Smooth muscle cell (in vitro differentiated cells): Measurements from ENCODE around the gene LRRC8D. TPM values are rescaled to one million over a fixed set of nuclear protein-coding genes. Genes with fewer than 3 reads are reported as not detected.

Experiments
- DNase-seq: peaks from one replicate; lab custom pipeline; 2025; ENCODE audit not compliant: unreplicated experiment; lab: John Stamatoyannopoulos, UW
- H2AFZ ChIP-seq: fragments of 200-600 bp; sonication (generic); 2 replicates; pipeline ENCODE4 v1.6.0; 2016; ENCODE audit warnings: antibody characterized with exemption, low read depth, mild to moderate bottlenecking
- H3F3A ChIP-seq: fragments of 200-600 bp; sonication (generic); 2 replicates; pipeline ENCODE4 v1.6.0; 2017; ENCODE audit warnings: antibody characterized with exemption, low read depth
- H3K27ac ChIP-seq: fragments of 200-600 bp; sonication (generic); 2 replicates; pipeline ENCODE4 v1.5.1; 2016; ENCODE audit warnings: low read depth, mild to moderate bottlenecking
- H3K27me3 ChIP-seq: fragments of 200-600 bp; sonication (generic); 2 replicates; pipeline ENCODE4 v1.6.1; 2016; ENCODE audit warnings: low read depth, mild to moderate bottlenecking
- H3K36me3 ChIP-seq: fragments of 200-600 bp; sonication (generic); 2 replicates; pipeline ENCODE4 v1.5.1; 2016; ENCODE audit warnings: low read depth
- H3K4me1 ChIP-seq: fragments of 200-600 bp; sonication (generic); 2 replicates; pipeline ENCODE4 v1.5.1; 2016; ENCODE audit warnings: low read depth
- H3K4me2 ChIP-seq: fragments of 200-600 bp; sonication (generic); 2 replicates; pipeline ENCODE4 v1.6.0; 2016; ENCODE audit warnings: mild to moderate bottlenecking
- H3K4me3 ChIP-seq: fragments of 200-600 bp; sonication (generic); 2 replicates; pipeline ENCODE4 v1.5.1; 2016; ENCODE audit warnings: mild to moderate bottlenecking
- H3K79me2 ChIP-seq: fragments of 200-600 bp; sonication (generic); 2 replicates; pipeline ENCODE4 v1.6.0; 2016; ENCODE audit warnings: low read depth, mild to moderate bottlenecking
- H3K9ac ChIP-seq: fragments of 200-600 bp; sonication (generic); 2 replicates; pipeline ENCODE4 v1.6.0; 2016; ENCODE audit warnings: low read depth
- H3K9me3 ChIP-seq: fragments of 200-600 bp; sonication (generic); replicated peaks from 2 replicates; pipeline ENCODE4 v1.5.1; 2016; ENCODE audit warnings: low read depth
- H4K20me1 ChIP-seq: fragments of 200-600 bp; sonication (generic); 2 replicates; pipeline ENCODE4 v1.6.0; 2016; ENCODE audit warnings: low read depth
- CTCF ChIP-seq: fragments of 200-600 bp; sonication (generic); IDR thresholded peaks from 2 replicates; pipeline ENCODE4 v1.5.1; 2017; ENCODE audit warnings: borderline replicate concordance, mild to moderate bottlenecking, antibody characterized with exemption; ENCODE audit not compliant: insufficient read depth, poor library complexity, severe bottlenecking
- WGBS: methylation state at CpG from one replicate; pipeline ENCODE4 v1.1.7; 2016; ENCODE audit warnings: low lambda C conversion rate; 5-methylcytosine and 5-hydroxymethylcytosine counted together
- polyA plus RNA-seq: library from polyadenylated mRNA; unstranded; fragments of >200 nt; fragmentation: Nextera tagmentation; extraction: Ambion mirVana; gene quantifications from 2 replicates; pipeline ENCODE4 v1.2.1, GENCODE V29; 2016
- total RNA-seq: library from RNA; depleted of rRNA; stranded (reverse); fragments of >200 nt; gene quantifications from 2 replicates; pipeline ENCODE4 v1.2.3, GENCODE V29; 2014

Gene LRRC8D
- total and polyA plus RNA-seq, 2 experiments from 2014 or later, result 5.2 to 25.1 TPM

- Histone ChIP-seq H2AFZ (no peak overlapping the region), H3K36me3 (no peaks in the 10 kb centered on the region), H3K4me3 (no peak overlapping the region), H3K9me3 (no peaks in the 10 kb centered on the region), H3K9ac (no peak overlapping the region), H3K79me2 (no peaks in the 10 kb centered on the region), H3K27me3 (no peaks in the 10 kb centered on the region), H3F3A (peaks cover 5% of the 10 kb centered on the region), H3K4me1 (peaks cover 28% of the 10 kb centered on the region), H3K27ac (no peak overlapping the region), H4K20me1 (no peaks in the 10 kb centered on the region), H3K4me2 (no peak overlapping the region)
- 93% methylated on average over 4 of the region's 4 CpGs for WGBS
- TF ChIP-seq CTCF, result no peak
- DNase-seq, result no peak
Observed at GRCh38 chr1:89913353-89914095, 92.7 kb downstream of the LRRC8D start.

GRCh38 chr1:89917353-89917752 lies 96.5 kb downstream of the LRRC8D start:
- no peaks in the 10 kb centered on the region for H3K27me3 ChIP-seq
- TF ChIP-seq CTCF, result no peak
- WGBS, result 94% methylated on average over 1 of the region's 1 CpG
- no peak overlapping the region for H2AFZ ChIP-seq
- no peak overlapping the region for H3K27ac ChIP-seq
- H3K79me2 ChIP-seq, result no peaks in the 10 kb centered on the region
- no peaks in the 10 kb centered on the region for H3F3A ChIP-seq
- no peaks in the 10 kb centered on the region for H3K36me3 ChIP-seq
- H3K9ac ChIP-seq, result no peak overlapping the region
- H3K4me1 ChIP-seq, result peaks cover 3% of the 10 kb centered on the region
- no peak for DNase-seq
- H3K9me3 ChIP-seq, result no peaks in the 10 kb centered on the region
- H4K20me1 ChIP-seq, result no peaks in the 10 kb centered on the region
- H3K4me2 ChIP-seq, result no peak overlapping the region
- no peak overlapping the region for H3K4me3 ChIP-seq

- TF ChIP-seq CTCF, result no peak
- WGBS, result 73% methylated on average over 2 of the region's 2 CpGs
- H2AFZ ChIP-seq, result no peak overlapping the region
- no peaks in the 10 kb centered on the region for H3K79me2 ChIP-seq
- no peak overlapping the region for H3K4me3 ChIP-seq
- DNase-seq, result no peak
- H3F3A ChIP-seq, result no peaks in the 10 kb centered on the region
- H3K4me2 ChIP-seq, result no peak overlapping the region
- no peaks in the 10 kb centered on the region for H3K9me3 ChIP-seq
- H3K27ac ChIP-seq, result no peak overlapping the region
- H3K27me3 ChIP-seq, result no peaks in the 10 kb centered on the region
- no peaks in the 10 kb centered on the region for H3K4me1 ChIP-seq
- no peaks in the 10 kb centered on the region for H4K20me1 ChIP-seq
- no peaks in the 10 kb centered on the region for H3K36me3 ChIP-seq
- H3K9ac ChIP-seq, result no peak overlapping the region
Observed at GRCh38 chr1:89918127-89918793, 97.4 kb downstream of the LRRC8D start.

DNA sequence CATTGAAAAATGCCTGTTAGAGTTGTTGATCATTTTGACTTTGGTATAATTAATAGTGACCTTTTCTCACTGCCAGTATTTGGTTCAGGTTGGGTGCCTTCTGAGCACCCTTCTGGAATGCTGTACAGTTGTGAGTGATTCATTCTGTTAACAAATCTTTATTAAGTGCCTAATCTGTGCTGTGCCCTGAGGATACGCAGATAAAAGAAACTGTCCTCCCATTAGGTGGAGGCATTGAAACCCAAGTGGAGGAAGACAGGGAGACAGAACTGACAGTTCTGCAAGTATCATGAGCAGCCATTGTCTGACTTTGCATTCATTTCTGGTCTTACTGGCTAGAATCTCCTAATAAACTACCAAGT lies 97.9 kb downstream of the LRRC8D start:
- Histone ChIP-seq H3K27ac (no peak overlapping the region), H3K9ac (no peak overlapping the region), H3K4me1 (no peaks in the 10 kb centered on the region), H3F3A (no peaks in the 10 kb centered on the region), H3K79me2 (no peaks in the 10 kb centered on the region), H3K27me3 (no peaks in the 10 kb centered on the region), H3K9me3 (peaks cover 1% of the 10 kb centered on the region), H3K4me2 (no peak overlapping the region), H4K20me1 (no peaks in the 10 kb centered on the region), H3K4me3 (no peak overlapping the region), H3K36me3 (no peaks in the 10 kb centered on the region), H2AFZ (no peak overlapping the region)
- TF ChIP-seq CTCF, result no peak
- no peak for DNase-seq
- WGBS, result 62% methylated on average over 1 of the region's 1 CpG
